OCI-LY3 (cell line): ENCODE results near the gene NKAIN2.

ENCODE experiments used
- H2AFZ ChIP-seq: fragments of 200-600, 300-600 bp; shearing (Covaris generic); 2 replicates; pipeline ENCODE4 v1.6.0; 2014; ENCODE audit warnings: antibody characterized with exemption, low read depth, low read length
- H3K27ac ChIP-seq: fragments of 200-600, 300-600 bp; sonication (generic); 2 replicates; pipeline ENCODE4 v1.5.1; 2014; ENCODE audit warnings: mild to moderate bottlenecking, low read length, moderate library complexity, mixed read lengths
- H3K27me3 ChIP-seq: fragments of 200-600, 300-600 bp; sonication (generic); 2 replicates; pipeline ENCODE4 v1.6.1; 2014; ENCODE audit warnings: low read depth, low read length, mixed read lengths
- H3K36me3 ChIP-seq: fragments of 200-600, 300-600 bp; sonication (generic); replicated peaks from 2 replicates; pipeline ENCODE3; 2014; ENCODE audit warnings: low read depth, low read length, mixed read lengths
- H3K4me1 ChIP-seq: fragments of 300-600, 200-600 bp; sonication (generic); 2 replicates; pipeline ENCODE4 v1.6.1; 2014; ENCODE audit warnings: low read length, mixed read lengths
- H3K4me2 ChIP-seq: fragments of 200-600, 300-600 bp; sonication (generic); 2 replicates; pipeline ENCODE4 v1.6.1; 2014; ENCODE audit warnings: low read length, mixed read lengths
- H3K4me3 ChIP-seq: fragments of 300-600, 200-600 bp; sonication (generic); 2 replicates; pipeline ENCODE4 v1.5.1; 2014; ENCODE audit warnings: antibody characterized with exemption, mild to moderate bottlenecking, low read length, moderate library complexity
- H3K79me2 ChIP-seq: fragments of 300-600, 200-600 bp; shearing (Covaris generic); 2 replicates; pipeline ENCODE4 v1.6.1; 2014; ENCODE audit warnings: mild to moderate bottlenecking, low read length, mixed read lengths
- H3K9ac ChIP-seq: fragments of 300-600, 200-600 bp; shearing (Covaris generic); 2 replicates; pipeline ENCODE4 v1.6.0; 2014; ENCODE audit warnings: mild to moderate bottlenecking, low read length, moderate library complexity
- H3K9me3 ChIP-seq: fragments of 200-600, 300-600 bp; shearing (Covaris generic); 2 replicates; pipeline ENCODE4 v1.6.1; 2014; ENCODE audit warnings: low read length, mixed read lengths; ENCODE audit not compliant: insufficient read depth
- H4K20me1 ChIP-seq: fragments of 200-600, 300-600 bp; sonication (generic); 2 replicates; pipeline ENCODE4 v1.6.1; 2016; ENCODE audit warnings: low read length, mixed read lengths; ENCODE audit not compliant: insufficient read depth
- CTCF ChIP-seq: fragments of 200-600, 300-600 bp; sonication (generic); IDR thresholded peaks from 2 replicates; pipeline ENCODE4 v1.5.1; 2014; ENCODE audit warnings: antibody characterized with exemption, low read length, low read depth
- EZH2phosphoT487 ChIP-seq: fragments of 200-600 bp; shearing (Covaris generic); IDR thresholded peaks from 2 replicates; pipeline ENCODE4 v1.6.1; 2018; ENCODE audit warnings: antibody characterized with exemption, mixed run types, low read depth

Gene NKAIN2

GRCh38 chr6:124797224-124797623, 993.6 kb downstream of the NKAIN2 start:
- Histone ChIP-seq H3K4me3 (no peak overlapping the region), H3K27ac (no peak overlapping the region), H4K20me1 (no peaks in the 10 kb centered on the region), H3K79me2 (no peaks in the 10 kb centered on the region), H3K27me3 (no peaks in the 10 kb centered on the region), H3K4me2 (no peak overlapping the region), H2AFZ (no peak overlapping the region), H3K9me3 (no peaks in the 10 kb centered on the region), H3K36me3 (no peaks in the 10 kb centered on the region), H3K4me1 (no peaks in the 10 kb centered on the region), H3K9ac (no peak overlapping the region)
- TF ChIP-seq CTCF (no peak), EZH2phosphoT487 (no peak)

GRCh38 chr6:124798942-124799496, 995.4 kb downstream of the NKAIN2 start:
- Histone ChIP-seq H3K4me3 (no peak overlapping the region), H3K9ac (no peak overlapping the region), H3K9me3 (no peaks in the 10 kb centered on the region), H3K4me2 (no peak overlapping the region), H3K27me3 (no peaks in the 10 kb centered on the region), H3K79me2 (no peaks in the 10 kb centered on the region), H3K4me1 (no peaks in the 10 kb centered on the region), H2AFZ (no peak overlapping the region), H3K36me3 (no peaks in the 10 kb centered on the region), H3K27ac (no peak overlapping the region), H4K20me1 (no peaks in the 10 kb centered on the region)
- TF ChIP-seq EZH2phosphoT487, result no peak
- TF ChIP-seq CTCF, result peak; percentile 20; the same call in 1 of the 2 replicates

DNA sequence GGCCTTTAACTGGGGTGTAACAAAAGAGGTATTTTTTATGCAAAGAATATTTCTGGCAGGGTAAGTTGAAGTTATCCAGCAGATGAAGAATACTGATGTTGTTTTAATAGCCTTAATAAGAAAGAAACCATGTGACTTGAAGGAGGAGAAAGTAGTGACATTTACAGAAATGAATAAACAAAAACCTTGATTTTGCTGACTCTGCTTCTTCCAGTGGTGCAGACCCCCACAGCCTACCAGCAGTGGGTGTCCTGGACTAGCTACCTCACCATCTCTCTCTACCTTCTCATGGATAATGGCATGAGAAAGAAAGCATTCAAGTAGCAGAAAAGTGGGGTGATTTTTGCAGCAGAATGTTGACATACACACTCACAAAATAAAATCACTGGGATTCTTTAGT, 996.0 kb downstream of the NKAIN2 start:
- Histone ChIP-seq H3K9ac (no peak overlapping the region), H3K4me2 (no peak overlapping the region), H3K36me3 (no peaks in the 10 kb centered on the region), H3K27ac (no peak overlapping the region), H3K9me3 (no peaks in the 10 kb centered on the region), H2AFZ (no peak overlapping the region), H3K27me3 (no peaks in the 10 kb centered on the region), H3K4me3 (no peak overlapping the region), H3K79me2 (no peaks in the 10 kb centered on the region), H4K20me1 (no peaks in the 10 kb centered on the region), H3K4me1 (no peaks in the 10 kb centered on the region)
- TF ChIP-seq CTCF (no peak), EZH2phosphoT487 (no peak)

DNA sequence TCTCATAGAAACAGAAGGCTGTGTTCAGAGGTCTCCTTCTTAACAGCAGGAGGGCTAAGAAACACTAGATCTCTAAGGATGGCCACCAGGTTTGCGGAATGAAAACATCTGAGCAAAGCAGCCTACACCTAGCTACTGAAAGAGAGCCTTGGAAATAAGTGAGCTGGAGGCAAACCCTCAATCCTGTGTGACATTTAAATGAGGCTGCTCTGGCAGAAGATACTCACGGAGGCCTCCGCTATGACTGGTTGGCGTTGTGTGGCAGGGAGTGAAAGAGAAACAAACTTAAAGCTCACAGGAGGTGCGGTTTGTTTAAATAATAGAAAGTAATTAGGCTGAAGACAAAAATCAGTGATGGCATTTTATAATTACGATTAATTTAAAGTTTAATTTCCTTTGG, 996.6 kb downstream of the NKAIN2 start:
- no peak overlapping the region for H3K9ac ChIP-seq
- H4K20me1 ChIP-seq, result no peaks in the 10 kb centered on the region
- H3K9me3 ChIP-seq, result no peaks in the 10 kb centered on the region
- TF ChIP-seq CTCF (no peak), EZH2phosphoT487 (no peak)
- H3K27ac ChIP-seq, result no peak overlapping the region
- no peaks in the 10 kb centered on the region for H3K36me3 ChIP-seq
- no peak overlapping the region for H2AFZ ChIP-seq
- no peaks in the 10 kb centered on the region for H3K27me3 ChIP-seq
- H3K79me2 ChIP-seq, result no peaks in the 10 kb centered on the region
- no peak overlapping the region for H3K4me2 ChIP-seq
- no peak overlapping the region for H3K4me3 ChIP-seq
- no peaks in the 10 kb centered on the region for H3K4me1 ChIP-seq
